H1 (cell line): ENCODE results near the gene CAPN10. TPM values are rescaled to one million over a fixed set of nuclear protein-coding genes. Genes with fewer than 3 reads are reported as not detected.

Source experiments
- CTCF ChIA-PET: fragments of 300-600 bp; sonication (Branson Sonifier 250); formaldehyde crosslinking; loops from one replicate; lab custom pipeline; 2021; ENCODE audit not compliant: partially characterized antibody; lab: Charles Lee
- POLR2A ChIA-PET: fragments of 300-600 bp; sonication (Branson Sonifier 250); formaldehyde crosslinking; loops from one replicate; lab custom pipeline; 2021; ENCODE audit warnings: inconsistent platforms; ENCODE audit not compliant: partially characterized antibody; lab: Charles Lee
- DNase-seq, 2 experiments: peaks; one replicate each; pipeline versions ENCODE4 v3.0.0 to v3.0.0-alpha.2; 2010 to 2022; ENCODE audit warnings: low spot score in 2 of 2, low read depth in 1 of 2, mixed read lengths in 1 of 2
- FAIRE-seq: peaks from 2 replicates; lab custom pipeline; 2011; peaks lifted over from hg19 to GRCh38; lab: Jason Lieb, UNC
- H2AFZ ChIP-seq: 2 replicates; pipeline ENCODE4 v1.8.1; 2012; ENCODE audit warnings: low read length, inconsistent platforms
- H2AK5ac ChIP-seq: 2 replicates; pipeline ENCODE4 v1.6.1; 2013; ENCODE audit warnings: low read depth, low read length
- H2BK120ac ChIP-seq: replicated peaks from 2 replicates; pipeline ENCODE3; 2013; ENCODE audit warnings: low read depth, low read length, inconsistent platforms
- H2BK12ac ChIP-seq: 2 replicates; pipeline ENCODE4 v1.6.1; 2013; ENCODE audit warnings: low read depth, low read length
- H2BK15ac ChIP-seq: 2 replicates; pipeline ENCODE4 v1.6.1; 2013; ENCODE audit warnings: low read length
- H2BK20ac ChIP-seq: 2 replicates; pipeline ENCODE4 v1.6.1; 2013; ENCODE audit warnings: low read length
- H2BK5ac ChIP-seq: 2 replicates; pipeline ENCODE4 v1.6.1; 2013; ENCODE audit warnings: low read depth, low read length
- H3K14ac ChIP-seq: 2 replicates; pipeline ENCODE4 v1.6.1; 2013; ENCODE audit warnings: inconsistent platforms; ENCODE audit not compliant: insufficient read length
- H3K18ac ChIP-seq: 2 replicates; pipeline ENCODE4 v1.6.1; 2013; ENCODE audit warnings: low read length; ENCODE audit errors: extremely low read depth
- H3K23ac ChIP-seq: 2 replicates; pipeline ENCODE4 v1.6.1; 2013; ENCODE audit warnings: inconsistent platforms; ENCODE audit not compliant: insufficient read length
- H3K23me2 ChIP-seq: 2 replicates; pipeline ENCODE4 v1.6.1; 2013; ENCODE audit warnings: low read depth, low read length
- H3K27ac ChIP-seq: 2 replicates; pipeline ENCODE4 v1.6.1; 2011; ENCODE audit warnings: low read depth, low read length, inconsistent platforms
- H3K27me3 ChIP-seq, 4 experiments: replicated peaks in 1 of 4; 1 replicate in 1 of 4; 2 replicates in 3 of 4; pipeline versions ENCODE4 v1.6.1 to v1.8.1; 2011 to 2013; ENCODE audit warnings: low read length in 3 of 4, mild to moderate bottlenecking in 3 of 4, inconsistent platforms in 2 of 4, mixed read lengths in 2 of 4, moderate library complexity in 1 of 4; ENCODE audit not compliant: control insufficient read depth in 3 of 4, insufficient read depth in 3 of 4; ENCODE audit errors: extremely low read depth in 1 of 4
- H3K36me3 ChIP-seq, 4 experiments: 2 replicates each; pipeline versions ENCODE4 v1.6.1 to v1.8.1; 2011 to 2013; ENCODE audit warnings: mild to moderate bottlenecking in 4 of 4, low read length in 3 of 4, moderate library complexity in 2 of 4, control low read depth in 1 of 4, inconsistent platforms in 1 of 4; ENCODE audit not compliant: insufficient read depth in 4 of 4, control insufficient read depth in 2 of 4
- H3K4ac ChIP-seq: replicated peaks from 2 replicates; pipeline ENCODE3; 2013; ENCODE audit warnings: low read length, low read depth, mixed read lengths, inconsistent platforms; ENCODE audit not compliant: insufficient read length
- H3K4me1 ChIP-seq, 4 experiments: replicated peaks in 1 of 4; 1 replicate in 1 of 4; 2 replicates in 3 of 4; pipeline versions ENCODE4 v1.6.1 to v1.8.1; 2011 to 2013; ENCODE audit warnings: low read length in 3 of 4, inconsistent platforms in 2 of 4, mixed read lengths in 1 of 4; ENCODE audit not compliant: insufficient read depth in 4 of 4, control insufficient read depth in 3 of 4
- H3K4me2 ChIP-seq, 2 experiments: 2 replicates each; pipeline versions ENCODE4 v1.6.1 to v1.8.1; 2011 to 2013; ENCODE audit warnings: low read depth in 2 of 2, low read length in 2 of 2, control low read depth in 1 of 2, inconsistent platforms in 1 of 2, mild to moderate bottlenecking in 1 of 2; ENCODE audit not compliant: insufficient read depth in 1 of 2
- H3K4me3 ChIP-seq, 4 experiments: fragments of 200-600, 300-600 bp in 1 of 4; sonication (generic), shearing (Covaris generic), sonication (Bioruptor Twin) in 1 of 4; 2 replicates each; pipeline versions ENCODE4 v1.5.1 to v1.8.1; 2011 to 2016; ENCODE audit warnings: low read length in 4 of 4, low read depth in 3 of 4, control low read depth in 2 of 4, inconsistent platforms in 2 of 4, mild to moderate bottlenecking in 2 of 4, mixed read lengths in 1 of 4, moderate library complexity in 1 of 4; ENCODE audit not compliant: insufficient read depth in 2 of 4; ENCODE audit errors: extremely low read depth in 1 of 4
- H3K56ac ChIP-seq: replicated peaks from 2 replicates; pipeline ENCODE3; 2013; ENCODE audit warnings: low read depth, mild to moderate bottlenecking, mixed read lengths, low read length, inconsistent platforms; ENCODE audit not compliant: insufficient read length
- H3K79me1 ChIP-seq: 2 replicates; pipeline ENCODE4 v1.6.1; 2013; ENCODE audit warnings: low read depth, low read length, control low read depth
- H3K79me2 ChIP-seq, 2 experiments: 2 replicates each; pipeline versions ENCODE4 v1.6.1 to v1.8.1; 2012 to 2013; ENCODE audit warnings: low read length in 2 of 2, mild to moderate bottlenecking in 2 of 2, inconsistent platforms in 1 of 2; ENCODE audit not compliant: insufficient read depth in 2 of 2, control insufficient read depth in 1 of 2
- H3K9ac ChIP-seq, 4 experiments: replicated peaks in 1 of 4; 1 replicate in 1 of 4; 2 replicates in 3 of 4; pipeline versions ENCODE4 v1.6.1 to v1.8.1; 2011 to 2013; ENCODE audit warnings: low read depth in 3 of 4, low read length in 3 of 4, control low read depth in 2 of 4, mild to moderate bottlenecking in 2 of 4, moderate library complexity in 2 of 4, inconsistent platforms in 1 of 4; ENCODE audit errors: extremely low read depth in 1 of 4
- H3K9me3 ChIP-seq, 2 experiments: 2 replicates each; pipeline versions ENCODE4 v1.6.1 to v1.8.1; 2012 to 2013; ENCODE audit warnings: mild to moderate bottlenecking in 2 of 2, moderate library complexity in 2 of 2, control low read depth in 1 of 2, inconsistent platforms in 1 of 2, low read depth in 1 of 2, low read length in 1 of 2, mixed read lengths in 1 of 2; ENCODE audit not compliant: insufficient read depth in 2 of 2
- H4K20me1 ChIP-seq, 2 experiments: replicated peaks in 1 of 2; 2 replicates each; pipeline versions ENCODE3 to v1.8.1; 2011 to 2013; ENCODE audit warnings: inconsistent platforms in 2 of 2, low read length in 2 of 2, mild to moderate bottlenecking in 1 of 2; ENCODE audit not compliant: insufficient read depth in 2 of 2, control insufficient read depth in 1 of 2
- H4K5ac ChIP-seq: 2 replicates; pipeline ENCODE4 v1.6.1; 2013; ENCODE audit warnings: low read length, low read depth, mixed read lengths, inconsistent platforms; ENCODE audit not compliant: insufficient read length
- H4K8ac ChIP-seq: 2 replicates; pipeline ENCODE4 v1.8.0; 2013; ENCODE audit warnings: mild to moderate bottlenecking, moderate library complexity, low read length, inconsistent platforms; ENCODE audit not compliant: insufficient read depth; ENCODE audit errors: extremely low read depth
- H4K91ac ChIP-seq: replicated peaks from 2 replicates; pipeline ENCODE3; 2013; ENCODE audit warnings: low read length, mixed read lengths, inconsistent platforms; ENCODE audit not compliant: insufficient read length
- ASH2L ChIP-seq: fragments of 200-600, 300-600 bp; sonication (generic); IDR thresholded peaks from one replicate; pipeline ENCODE4 v1.7.1; 2017; ENCODE audit warnings: low read length
- CBX5 ChIP-seq: fragments of 300-800, 300-1000 bp; sonication (generic); IDR thresholded peaks from 2 replicates; pipeline ENCODE4 v1.7.1; 2016; ENCODE audit warnings: antibody characterized with exemption, low read length, low read depth
- CTBP2 ChIP-seq: IDR thresholded peaks from 2 replicates; pipeline ENCODE4 v1.7.0; 2011; ENCODE audit warnings: borderline replicate concordance, mild to moderate bottlenecking, moderate library complexity, mixed read lengths, low read length; ENCODE audit not compliant: insufficient read depth, insufficient read length
- EGR1 ChIP-seq: IDR thresholded peaks from 2 replicates; pipeline ENCODE4 v1.6.1; 2011; ENCODE audit warnings: low read depth, low read length, borderline replicate concordance
- FOSL1 ChIP-seq: IDR thresholded peaks from 2 replicates; pipeline ENCODE4 v1.6.1; 2011; ENCODE audit warnings: mild to moderate bottlenecking, low read depth, low read length, moderate library complexity; ENCODE audit not compliant: insufficient read depth
- HDAC2 ChIP-seq, 2 experiments: fragments of 300-600 bp in 1 of 2; sonication (generic) in 1 of 2; IDR thresholded peaks; 2 replicates each; pipeline ENCODE4 v1.6.1; 2011 to 2012; ENCODE audit warnings: low read depth in 2 of 2, low read length in 2 of 2, mild to moderate bottlenecking in 2 of 2, moderate library complexity in 2 of 2, borderline replicate concordance in 1 of 2, inconsistent platforms in 1 of 2
- KDM1A ChIP-seq: fragments of 200-600, 300-600 bp; sonication (generic); IDR thresholded peaks from 2 replicates; pipeline ENCODE4 v1.7.1; 2016; ENCODE audit warnings: mild to moderate bottlenecking, low read length, borderline replicate concordance
- MAX ChIP-seq: IDR thresholded peaks from 2 replicates; pipeline ENCODE4 v1.6.1; 2012; ENCODE audit warnings: inconsistent platforms
- NANOG ChIP-seq: IDR thresholded peaks from 2 replicates; pipeline ENCODE4 v1.6.1; 2011; ENCODE audit warnings: low read length, low read depth, mild to moderate bottlenecking, inconsistent platforms; ENCODE audit not compliant: insufficient read depth, poor library complexity, severe bottlenecking
- POU5F1 ChIP-seq: IDR thresholded peaks from 2 replicates; pipeline ENCODE4 v1.6.1; 2011; ENCODE audit warnings: low read depth, mild to moderate bottlenecking, low read length, moderate library complexity
- SIX5 ChIP-seq: IDR thresholded peaks from 2 replicates; pipeline ENCODE4 v1.6.1; 2011; ENCODE audit warnings: mild to moderate bottlenecking, low read depth, low read length
- SRF ChIP-seq: IDR thresholded peaks from 2 replicates; pipeline ENCODE4 v1.6.1; 2011; ENCODE audit warnings: mild to moderate bottlenecking, low read depth, low read length, moderate library complexity
- TAF7 ChIP-seq: optimal IDR thresholded peaks from 2 replicates; pipeline ENCODE3; 2011; ENCODE audit warnings: low read depth, mild to moderate bottlenecking, inconsistent platforms, low read length, moderate library complexity, borderline replicate concordance
- TEAD4 ChIP-seq: IDR thresholded peaks from 2 replicates; pipeline ENCODE4 v1.6.1; 2012; ENCODE audit warnings: low read depth, low read length, inconsistent platforms, mixed read lengths
- ZNF274 ChIP-seq: IDR thresholded peaks from 2 replicates; pipeline ENCODE4 v1.7.0; 2012; ENCODE audit warnings: low read length, borderline replicate concordance; ENCODE audit errors: extremely low read depth
- WGBS, 2 experiments: shearing (Covaris generic) in 1 of 2; methylation state at CpG; one replicate each; pipeline versions ENCODE4 v1.1.6 to v1.1.7; 2013 to 2015; ENCODE audit warnings: low lambda C conversion rate in 2 of 2, mixed read lengths in 2 of 2, inconsistent platforms in 1 of 2, low coverage in 1 of 2, missing lambda C conversion rate in 1 of 2; ENCODE audit not compliant: insufficient replicate concordance in 2 of 2, insufficient coverage in 1 of 2, insufficient read length in 1 of 2; ENCODE audit errors: extremely low coverage in 1 of 2, missing lambda C conversion rate in 1 of 2; 5-methylcytosine and 5-hydroxymethylcytosine counted together
- polyA plus RNA-seq, 7 experiments: library from polyadenylated mRNA; depleted of rRNA in 3 of 7; stranded (reverse) in 5 of 7; unstranded in 2 of 7; fragments of >200 nt in 5 of 7; fragments of 200-250 nt in 2 of 7; gene quantifications; 1 replicate in 5 of 7; 2 replicates in 1 of 7; 4 replicates in 1 of 7; pipeline versions ENCODE4 v1.2.1 to v1.2.3, GENCODE V29; 2011 to 2013; ENCODE audit warnings: missing spikeins in 2 of 7, mixed read lengths in 2 of 7
- total RNA-seq: library from RNA; stranded (reverse); fragmentation: NEBNext Ultra II Directional; extraction: Animal tissue kit (Norgen Biotek cat#: 25700); gene quantifications from 2 replicates; pipeline ENCODE4 v1.2.1, GENCODE V29; 2021

The CAPN10 gene
- total and polyA plus RNA-seq, 2 of the 8 experiments (the other 6 are each of a cell fraction or from before 2014, with no cell fraction given), result 30.7 to 39.8 TPM

DNA sequence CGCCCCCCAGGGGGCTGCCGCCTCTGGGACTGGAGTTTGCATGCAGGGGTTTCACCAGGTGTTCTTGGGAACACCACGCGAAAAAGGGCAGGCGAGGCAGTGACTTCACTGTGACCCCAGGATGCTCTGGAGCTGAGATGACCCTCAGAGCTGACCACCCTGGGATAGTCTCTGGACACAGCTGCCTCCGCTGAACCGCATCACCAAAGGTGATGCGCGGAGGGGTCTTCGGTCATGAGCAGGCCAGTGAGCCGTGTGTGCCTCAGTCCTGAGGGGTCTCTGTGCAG lies 56.2 kb downstream of the CAPN10 start:
- H3K9ac ChIP-seq, result no peak overlapping the region
- POLR2A ChIA-PET, result no interaction called here
- no peak overlapping the region for H2BK12ac ChIP-seq
- H3K18ac ChIP-seq, result no peak overlapping the region
- no peak overlapping the region for H2BK120ac ChIP-seq
- H3K4ac ChIP-seq, result no peak overlapping the region
- no peak overlapping the region for H2BK5ac ChIP-seq
- no peak overlapping the region for H3K23ac ChIP-seq
- H3K79me1 ChIP-seq, result no peaks in the 10 kb centered on the region
- no peaks in the 10 kb centered on the region for H3K9me3 ChIP-seq
- H4K8ac ChIP-seq, result 0 out of 2 replicates have a peak overlapping the region, but pooled peaks have one; percentile 3
- FAIRE-seq (no peak), DNase-seq (no peak)
- no peak overlapping the region for H4K5ac ChIP-seq
- no peak for TF ChIP-seq SIX5
- TF ChIP-seq ASH2L, result no peak
- no peak for TF ChIP-seq EGR1
- TF ChIP-seq FOSL1, result no peak
- no peak for TF ChIP-seq POU5F1
- no peak for TF ChIP-seq MAX
- no peak for TF ChIP-seq TEAD4
- no peak for TF ChIP-seq SRF
- TF ChIP-seq TAF7, result no peak
- TF ChIP-seq HDAC2 (IDR thresholded peaks at IDR 0.05; ENCODE audit: borderline replicate concordance in 1 of 2, low read depth in 2 of 2, low read length in 2 of 2), result no peak
- no peak for TF ChIP-seq NANOG
- TF ChIP-seq KDM1A, result no peak
- no peak for TF ChIP-seq ZNF274
- TF ChIP-seq CTBP2, result no peak
- TF ChIP-seq CBX5, result no peak
- peaks cover 0 to 2% (median 0%) of the 10 kb centered on the region in 4 experiments; a peak in 3 of 7 replicates for H3K27me3 ChIP-seq
- no peaks in the 10 kb centered on the region for H4K20me1 ChIP-seq
- no peaks in the 10 kb centered on the region for H3K23me2 ChIP-seq
- H3K14ac ChIP-seq, result no peak overlapping the region
- H3K27ac ChIP-seq, result no peak overlapping the region
- H2AK5ac ChIP-seq, result no peak overlapping the region
- CTCF ChIA-PET, result interaction anchor here (1.0 to 1.5 kb wide), 5 partner anchors 10 to 204 kb away, joined by 3 to 4 read pairs (median 3); no protein-coding TSS in a partner anchor
- no peak overlapping the region for H2BK20ac ChIP-seq
- H3K56ac ChIP-seq, result no peak overlapping the region
- H3K4me1 ChIP-seq, result no peaks in the 10 kb centered on the region; a peak in 1 of 7 replicates
- H3K79me2 ChIP-seq, result no peaks in the 10 kb centered on the region
- WGBS, 2 experiments, result 86% methylated on average over 11 of the region's 11 CpGs; no CpG with 5 or more reads in 1 of the 2 experiments
- H4K91ac ChIP-seq, result no peak overlapping the region
- H3K4me3 ChIP-seq, result no peak overlapping the region
- H2BK15ac ChIP-seq, result no peak overlapping the region
- H3K36me3 ChIP-seq, result no peaks in the 10 kb centered on the region
- no peak overlapping the region for H3K4me2 ChIP-seq
- no peak overlapping the region for H2AFZ ChIP-seq
